Right renal pelvis (tissue), 4 donors: ENCODE results near the gene HS1BP3. TPM values are rescaled to one million over a fixed set of nuclear protein-coding genes. Genes with fewer than 3 reads are reported as not detected.
A peak's percentile ranks its signal among the peaks of the same experiment; 100 is the strongest.

ENCODE experiments used
- DNase-seq, 4 donors: peaks; one replicate each; pipeline ENCODE4 v3.0.0-alpha.2; 2013; ENCODE audit warnings: low read depth in 4 of 4, low spot score in 3 of 4, missing footprints in 1 of 4
- polyA plus RNA-seq, 4 donors: library from polyadenylated mRNA; unstranded; fragments of 120-200 nt; gene quantifications; one replicate each; pipeline ENCODE4 v1.2.1, GENCODE V29; 2013; ENCODE audit not compliant: insufficient read length in 4 of 4

Gene HS1BP3
- polyA plus RNA-seq, 4 donors: 18.9 to 22.0 (median 19.2) TPM

GRCh38 chr2:20620696-20621365, 30.1 kb downstream of the HS1BP3 start:
- DNase-seq: no peak

- no peak for DNase-seq
These were observed 30.6 kb downstream of the HS1BP3 start for GRCh38 chr2:20620271-20620681.

GRCh38 chr2:20619624-20620024, 31.3 kb downstream of the HS1BP3 start:
- DNase-seq: no peak

- DNase-seq: no peak
These were observed 31.9 kb downstream of the HS1BP3 start for GRCh38 chr2:20618886-20619521.

- no peak for DNase-seq
These were observed 32.4 kb downstream of the HS1BP3 start for GRCh38 chr2:20618468-20618885.

- DNase-seq: peak; percentile 63 to 81 (median 72)
These were observed 32.9 kb downstream of the HS1BP3 start for GRCh38 chr2:20617892-20618467.

- DNase-seq: no peak
These were observed 33.8 kb downstream of the HS1BP3 start for GRCh38 chr2:20617081-20617575.

- no peak for DNase-seq
These were observed 34.5 kb downstream of the HS1BP3 start for GRCh38 chr2:20616341-20616871.

GRCh38 chr2:20615466-20616241, 35.2 kb downstream of the HS1BP3 start:
- DNase-seq: no peak

- no peak for DNase-seq
These were observed 35.8 kb downstream of the HS1BP3 start for GRCh38 chr2:20615068-20615465.

- DNase-seq: no peak
These were observed 36.5 kb downstream of the HS1BP3 start for GRCh38 chr2:20614201-20615067.

- no peak for DNase-seq
These were observed 37.7 kb downstream of the HS1BP3 start for GRCh38 chr2:20612925-20613916.

- no peak for DNase-seq
These were observed 39.0 kb downstream of the HS1BP3 start for GRCh38 chr2:20611844-20612356.

- DNase-seq: peak in 3 of 4 donors; percentile 81 to 88 (median 81)
These were observed 39.6 kb downstream of the HS1BP3 start for GRCh38 chr2:20611077-20611843.

- DNase-seq: no peak
These were observed 40.9 kb downstream of the HS1BP3 start for GRCh38 chr2:20609995-20610357.

GRCh38 chr2:20609349-20609994, 41.4 kb downstream of the HS1BP3 start:
- peak in 2 of 4 donors; percentile 58 to 59 for DNase-seq

GRCh38 chr2:20608666-20609348, 42.1 kb downstream of the HS1BP3 start:
- no peak for DNase-seq
